K562 treated with DMSO at 1 percent for 4 hours (cell line): Measurements from ENCODE around the gene SRRM2. TPM values are rescaled to one million over a fixed set of nuclear protein-coding genes. Genes with fewer than 3 reads are reported as not detected.

Experiments
- total RNA-seq: library from RNA; unstranded; fragments of 300-600 nt; gene quantifications from 2 replicates; pipeline ENCODE4 v1.2.3, GENCODE V29; 2022; ENCODE audit not compliant: insufficient read depth

SRRM2 gene
- total RNA-seq: 145 and 244 TPM in 2 replicates

GRCh38 chr16:2752035-2752849 lies at the start of gene SRRM2:
TSS of gene SRRM2 (plus strand) at chr16:2752638. CDS start at chr16:2756365, 3,727 bp downstream.

GRCh38 chr16:2720064-2720457 lies 32.4 kb upstream of the SRRM2 start, which contains the start of gene PRSS27:
TSS of gene PRSS27 (minus strand) at chr16:2720224. CDS start at chr16:2720160, 64 bp downstream.

GRCh38 chr16:2777231-2777902 lies 24.9 kb downstream of the SRRM2 start, which contains the start of gene ELOB:
TSS of gene ELOB (minus strand) at chr16:2777280. CDS start at chr16:2777239, 41 bp downstream.

GRCh38 chr16:2787406-2787805 lies 35.0 kb downstream of the SRRM2 start, which contains the start of gene PRSS33:
TSS of gene PRSS33 (minus strand) at chr16:2787560. CDS start at chr16:2786547, 1,013 bp downstream.

GRCh38 chr16:2816751-2817339 lies 64.4 kb downstream of the SRRM2 start, which contains the start of gene PRSS21:
TSS of gene PRSS21 (plus strand) at chr16:2817237. CDS start at chr16:2817269, 32 bp downstream.

Other genes starting within 250 kb of the SRRM2 start
- 470 and 495 TPM in 2 replicates for gene ATP6V0C, start 238.7 kb upstream of the SRRM2 start, total RNA-seq
- gene AMDHD2, start 232.3 kb upstream of the SRRM2 start, total RNA-seq: 24.0 and 36.2 TPM in 2 replicates
- 5.9 and 8.3 TPM in 2 replicates for gene CEMP1, start 221.2 kb upstream of the SRRM2 start, total RNA-seq
- 23.1 and 30.0 TPM in 2 replicates for gene PDPK1, start 214.6 kb upstream of the SRRM2 start, total RNA-seq
- gene KCTD5, start 70.1 kb upstream of the SRRM2 start, total RNA-seq: 55.1 and 57.0 TPM in 2 replicates
- 0.61 and 1.9 TPM in 2 replicates for gene PRSS27, start 32.4 kb upstream of the SRRM2 start, total RNA-seq
- gene ELOB, start 24.6 kb downstream of the SRRM2 start, total RNA-seq: 201 and 221 TPM in 2 replicates
- not detected in 2 replicates for gene PRSS33, start 34.9 kb downstream of the SRRM2 start, total RNA-seq
- not detected in 2 replicates for gene PRSS41, start 45.8 kb downstream of the SRRM2 start, total RNA-seq
- gene PRSS21, start 64.6 kb downstream of the SRRM2 start, total RNA-seq: 95.8 and 106 TPM in 2 replicates
- 1.7 TPM in 1 of 2 replicates, not detected in the other for gene ZG16B, start 77.7 kb downstream of the SRRM2 start, total RNA-seq
- gene PRSS22, start 105.5 kb downstream of the SRRM2 start, total RNA-seq: not detected in 2 replicates
- 45.9 and 76.3 TPM in 2 replicates for gene FLYWCH2, start 130.6 kb downstream of the SRRM2 start, total RNA-seq
- gene FLYWCH1, start 159.3 kb downstream of the SRRM2 start, total RNA-seq: 33.1 and 37.0 TPM in 2 replicates
- gene KREMEN2, start 211.6 kb downstream of the SRRM2 start, total RNA-seq: 1.1 and 2.0 TPM in 2 replicates
- 15.4 and 15.7 TPM in 2 replicates for gene PAQR4, start 216.7 kb downstream of the SRRM2 start, total RNA-seq
- gene PKMYT1, start 227.8 kb downstream of the SRRM2 start, total RNA-seq: 137 and 143 TPM in 2 replicates